Kidney epithelial cell (primary cell): Measurements from ENCODE around the gene NRIP3. TPM values are rescaled to one million over a fixed set of nuclear protein-coding genes. Genes with fewer than 3 reads are reported as not detected.
"Not testable (repeated sequence)": the region's sequence is repeated elsewhere in the genome, so short reads cannot be mapped to it uniquely, and the experiment has no call there.

Experiments used
- DNase-seq: peaks from one replicate; pipeline ENCODE4 v3.0.0-alpha.2; 2010; ENCODE audit warnings: low read depth
- H3K27me3 ChIP-seq: 2 replicates; pipeline ENCODE4 v1.6.0; 2011; ENCODE audit warnings: low read length; ENCODE audit not compliant: control insufficient read depth, insufficient read depth
- H3K36me3 ChIP-seq: 2 replicates; pipeline ENCODE4 v1.5.1; 2011; ENCODE audit warnings: low read length; ENCODE audit not compliant: control insufficient read depth, insufficient read depth
- H3K4me3 ChIP-seq: 2 replicates; pipeline ENCODE4 v1.5.1; 2011; ENCODE audit warnings: low read depth, mild to moderate bottlenecking, control low read depth, low read length
- CTCF ChIP-seq: IDR thresholded peaks from 2 replicates; pipeline ENCODE4 v1.5.1; 2011; ENCODE audit warnings: mild to moderate bottlenecking, moderate library complexity, low read length, control low read depth, inconsistent platforms; ENCODE audit not compliant: insufficient read depth, poor library complexity, severe bottlenecking
- total RNA-seq: library from RNA; depleted of rRNA; stranded (reverse); fragments of >200 nt; gene quantifications from 2 replicates; pipeline ENCODE4 v1.2.3, GENCODE V29; 2015

Gene NRIP3
- total RNA-seq, 1 donor from 2014 or later, result 20.5 TPM

GRCh38 chr11:8985462-8985861 lies 18.3 kb downstream of the NRIP3 start:
- Histone ChIP-seq H3K36me3 (no peaks in the 10 kb centered on the region), H3K27me3 (no peaks in the 10 kb centered on the region), H3K4me3 (no peak overlapping the region)
- no peak for DNase-seq
- TF ChIP-seq CTCF, result no peak

GRCh38 chr11:8983552-8983951 lies 20.2 kb downstream of the NRIP3 start:
- TF ChIP-seq CTCF, result no peak
- no peak for DNase-seq
- no peaks in the 10 kb centered on the region for H3K27me3 ChIP-seq
- H3K4me3 ChIP-seq, result no peak overlapping the region
- no peaks in the 10 kb centered on the region for H3K36me3 ChIP-seq

GRCh38 chr11:8980485-8980884 lies 23.3 kb downstream of the NRIP3 start:
- TF ChIP-seq CTCF, result no peak
- Histone ChIP-seq H3K4me3 (no peak overlapping the region), H3K36me3 (no peaks in the 10 kb centered on the region), H3K27me3 (no peaks in the 10 kb centered on the region)
- no peak for DNase-seq

- H3K36me3 ChIP-seq, H3K4me3 ChIP-seq, H3K27me3 ChIP-seq, DNase-seq: not testable (repeated sequence)
Measured at GRCh38 chr11:8979365-8979764, 24.4 kb downstream of the NRIP3 start.

- no peaks in the 10 kb centered on the region for H3K36me3 ChIP-seq
- DNase-seq, result no peak
- no peak for TF ChIP-seq CTCF
- H3K4me3 ChIP-seq, result no peak overlapping the region
- H3K27me3 ChIP-seq, result no peaks in the 10 kb centered on the region
Measured at GRCh38 chr11:8973121-8973520, 30.7 kb downstream of the NRIP3 start.

- H3K27me3 ChIP-seq, result no peaks in the 10 kb centered on the region
- H3K4me3 ChIP-seq, result no peak overlapping the region
- DNase-seq, result no peak
- H3K36me3 ChIP-seq, result no peaks in the 10 kb centered on the region
- no peak for TF ChIP-seq CTCF
Measured at GRCh38 chr11:8971924-8972316, 31.9 kb downstream of the NRIP3 start.
